ENCODE measurements around the gene CASP1. TPM values are rescaled to one million over a fixed set of nuclear protein-coding genes. Genes with fewer than 3 reads are reported as not detected.
"Not testable (repeated sequence)": the region's sequence is repeated elsewhere in the genome, so short reads cannot be mapped to it uniquely, and the experiment has no call there.

CASP1 gene
- total RNA-seq, 2 donors from 2014 or later: 9.1 to 10.1 TPM

DNA sequence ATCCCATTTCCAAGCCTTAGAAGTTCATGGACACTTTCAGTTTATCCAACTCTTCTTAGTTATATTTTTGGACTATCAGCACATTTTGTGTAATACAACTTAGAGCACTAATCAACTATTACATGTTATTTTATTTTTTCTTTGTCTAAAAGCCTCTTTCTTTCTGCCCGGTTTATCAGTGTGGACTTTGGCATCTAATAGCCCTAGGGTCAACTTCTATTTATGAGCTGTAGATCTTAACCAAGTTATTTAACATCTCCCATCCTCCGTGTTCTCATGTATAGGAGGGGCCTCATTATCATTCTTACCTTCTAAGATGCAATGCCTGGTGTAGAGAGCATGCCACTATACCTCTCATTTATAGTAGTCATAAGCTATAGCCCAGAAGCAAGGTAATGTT is 5.8 kb upstream of the CASP1 start:
- DNase-seq (ENCODE audit: low spot score) (no peak), ATAC-seq (ENCODE audit: insufficient number of reproducible peaks, low FRiP score, low read depth) (no peak)
- peaks cover 5 to 7% of the 10 kb centered on the region in 2 donors for H3K4me1 ChIP-seq (ENCODE audit: control insufficient read depth in 1 of 2, low read depth in 2 of 2)
- H3K9me3 ChIP-seq: no peaks in the 10 kb centered on the region
- H3K27ac ChIP-seq: no peak overlapping the region
- no peak overlapping the region for H3K4me3 ChIP-seq
- TF ChIP-seq, protein P1, sequence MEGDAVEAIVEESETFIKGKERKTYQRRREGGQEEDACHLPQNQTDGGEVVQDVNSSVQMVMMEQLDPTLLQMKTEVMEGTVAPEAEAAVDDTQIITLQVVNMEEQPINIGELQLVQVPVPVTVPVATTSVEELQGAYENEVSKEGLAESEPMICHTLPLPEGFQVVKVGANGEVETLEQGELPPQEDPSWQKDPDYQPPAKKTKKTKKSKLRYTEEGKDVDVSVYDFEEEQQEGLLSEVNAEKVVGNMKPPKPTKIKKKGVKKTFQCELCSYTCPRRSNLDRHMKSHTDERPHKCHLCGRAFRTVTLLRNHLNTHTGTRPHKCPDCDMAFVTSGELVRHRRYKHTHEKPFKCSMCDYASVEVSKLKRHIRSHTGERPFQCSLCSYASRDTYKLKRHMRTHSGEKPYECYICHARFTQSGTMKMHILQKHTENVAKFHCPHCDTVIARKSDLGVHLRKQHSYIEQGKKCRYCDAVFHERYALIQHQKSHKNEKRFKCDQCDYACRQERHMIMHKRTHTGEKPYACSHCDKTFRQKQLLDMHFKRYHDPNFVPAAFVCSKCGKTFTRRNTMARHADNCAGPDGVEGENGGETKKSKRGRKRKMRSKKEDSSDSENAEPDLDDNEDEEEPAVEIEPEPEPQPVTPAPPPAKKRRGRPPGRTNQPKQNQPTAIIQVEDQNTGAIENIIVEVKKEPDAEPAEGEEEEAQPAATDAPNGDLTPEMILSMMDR (IDR thresholded peaks at IDR 0.05): no peak
- no peaks in the 10 kb centered on the region for H3K27me3 ChIP-seq (replicated peaks; ENCODE audit: insufficient read depth)
- no peaks in the 10 kb centered on the region for H3K36me3 ChIP-seq

DNA sequence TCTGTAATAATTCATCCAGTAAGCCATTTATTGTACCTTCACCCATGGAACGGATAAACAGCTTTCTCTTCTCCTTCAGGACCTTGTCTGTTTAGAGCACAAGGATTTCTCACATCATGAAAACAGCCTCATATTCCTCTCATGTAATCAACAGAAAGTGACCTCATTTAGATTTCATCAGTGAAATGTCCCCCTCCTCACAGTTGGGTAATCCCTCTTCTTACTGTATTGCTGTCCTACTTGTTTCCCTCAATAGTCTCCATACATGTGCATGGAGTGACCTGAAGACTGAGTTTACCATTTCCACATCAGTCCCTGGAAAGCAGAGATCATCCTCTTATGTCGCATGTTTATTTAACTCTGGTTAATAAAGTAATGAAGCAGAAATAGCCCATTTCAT is 556 bp downstream of the CASP1 start:
- not testable (repeated sequence) for DNase-seq (ENCODE audit: low spot score); H3K9me3 ChIP-seq; H3K36me3 ChIP-seq; ATAC-seq (ENCODE audit: insufficient number of reproducible peaks, low FRiP score, low read depth); H3K27me3 ChIP-seq (replicated peaks; ENCODE audit: insufficient read depth)
- Histone ChIP-seq H3K27ac (peak overlapping the region; percentile 2 to 39), H3K4me3 (peak overlapping the region; percentile 65), H3K4me1 (ENCODE audit: control insufficient read depth in 1 of 2, low read depth in 2 of 2) (peaks cover 3 to 13% of the 10 kb centered on the region in 2 donors)

DNA sequence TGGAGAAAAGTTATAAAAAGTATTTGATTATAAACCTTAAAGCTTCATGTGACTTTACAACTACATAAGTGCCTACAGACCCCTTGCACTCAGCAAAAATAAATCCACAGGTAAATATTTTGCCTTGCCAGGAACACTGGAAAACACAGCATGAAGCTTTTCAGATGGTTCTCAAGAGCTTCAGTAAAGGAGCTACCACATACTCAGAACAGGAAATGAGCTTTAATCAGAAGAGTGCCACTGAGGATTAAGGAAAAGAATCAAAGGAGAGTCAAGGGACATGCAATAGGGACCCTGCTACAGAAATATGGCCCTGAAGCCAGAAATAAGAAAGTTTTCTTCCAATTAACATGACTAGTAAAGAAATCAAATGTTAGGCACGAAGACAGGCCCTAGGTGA is 1.2 kb downstream of the CASP1 start:
- ATAC-seq (ENCODE audit: insufficient number of reproducible peaks, low FRiP score, low read depth) (no peak), DNase-seq (ENCODE audit: low spot score) (no peak)
- Histone ChIP-seq H3K9me3 (no peaks in the 10 kb centered on the region), H3K27me3 (replicated peaks; ENCODE audit: insufficient read depth) (no peaks in the 10 kb centered on the region), H3K4me1 (ENCODE audit: control insufficient read depth in 1 of 2, low read depth in 2 of 2) (peaks cover 3 to 13% of the 10 kb centered on the region in 2 donors), H3K27ac (no peak overlapping the region), H3K36me3 (no peaks in the 10 kb centered on the region), H3K4me3 (peak overlapping the region; percentile 65)
- TF ChIP-seq, protein P1 (IDR thresholded peaks at IDR 0.05): no peak

DNA sequence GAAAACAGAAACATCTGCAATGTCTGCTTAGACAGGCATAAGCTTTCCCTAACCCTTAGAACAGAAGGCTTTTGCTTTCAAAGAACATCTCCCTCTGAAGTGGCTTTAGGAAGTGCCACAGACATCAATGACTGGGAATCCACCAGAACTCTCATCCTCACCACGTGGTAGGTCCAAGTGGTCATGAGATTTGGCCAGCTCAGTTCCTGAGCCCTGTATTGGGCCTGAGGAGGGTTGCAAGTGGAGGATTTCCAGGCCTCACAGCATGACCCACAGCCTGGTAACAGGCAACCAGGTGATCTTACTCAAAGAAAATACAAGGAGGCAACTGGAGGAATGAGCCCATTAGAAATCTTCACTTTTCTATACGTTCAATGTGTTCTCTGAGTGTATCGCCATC is 1.6 kb downstream of the CASP1 start:
- Histone ChIP-seq H3K4me3 (peak overlapping the region; percentile 65), H3K27ac (no peak overlapping the region), H3K9me3 (no peaks in the 10 kb centered on the region), H3K27me3 (replicated peaks; ENCODE audit: insufficient read depth) (no peaks in the 10 kb centered on the region), H3K36me3 (no peaks in the 10 kb centered on the region), H3K4me1 (ENCODE audit: control insufficient read depth in 1 of 2, low read depth in 2 of 2) (peaks cover 3 to 13% of the 10 kb centered on the region in 2 donors)
- TF ChIP-seq, protein P1 (IDR thresholded peaks at IDR 0.05): no peak
- ATAC-seq (ENCODE audit: insufficient number of reproducible peaks, low FRiP score, low read depth) (no peak), DNase-seq (ENCODE audit: low spot score) (no peak)

DNA sequence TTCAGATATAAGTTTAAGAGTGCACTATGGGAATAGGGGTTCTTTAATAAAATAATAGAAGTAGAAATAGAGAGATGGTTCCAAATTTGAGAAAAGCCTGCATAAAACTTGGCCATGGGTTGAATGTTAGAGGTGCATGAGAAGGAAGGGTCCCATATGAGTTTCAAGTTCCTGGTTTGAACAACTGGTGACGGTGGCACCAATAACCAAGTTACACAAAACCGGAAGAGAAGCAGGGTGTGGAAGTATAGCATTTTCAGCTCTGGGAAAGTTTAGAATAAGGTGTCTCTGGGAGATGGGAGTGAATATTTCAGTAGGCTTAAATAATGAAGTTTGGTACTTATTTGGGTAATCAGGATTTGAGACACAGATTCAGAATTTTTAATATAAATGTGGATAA is 2.4 kb downstream of the CASP1 start:
- H3K36me3 ChIP-seq: no peaks in the 10 kb centered on the region
- TF ChIP-seq, protein P1 (IDR thresholded peaks at IDR 0.05): no peak
- no peaks in the 10 kb centered on the region for H3K9me3 ChIP-seq
- H3K4me1 ChIP-seq (ENCODE audit: control insufficient read depth in 1 of 2, low read depth in 2 of 2): peaks cover 3 to 13% of the 10 kb centered on the region in 2 donors
- no peaks in the 10 kb centered on the region for H3K27me3 ChIP-seq (replicated peaks; ENCODE audit: insufficient read depth)
- DNase-seq (ENCODE audit: low spot score): no peak
- H3K4me3 ChIP-seq: peak overlapping the region; percentile 10
- no peak for ATAC-seq (ENCODE audit: insufficient number of reproducible peaks, low FRiP score, low read depth)
- H3K27ac ChIP-seq: no peak overlapping the region

DNA sequence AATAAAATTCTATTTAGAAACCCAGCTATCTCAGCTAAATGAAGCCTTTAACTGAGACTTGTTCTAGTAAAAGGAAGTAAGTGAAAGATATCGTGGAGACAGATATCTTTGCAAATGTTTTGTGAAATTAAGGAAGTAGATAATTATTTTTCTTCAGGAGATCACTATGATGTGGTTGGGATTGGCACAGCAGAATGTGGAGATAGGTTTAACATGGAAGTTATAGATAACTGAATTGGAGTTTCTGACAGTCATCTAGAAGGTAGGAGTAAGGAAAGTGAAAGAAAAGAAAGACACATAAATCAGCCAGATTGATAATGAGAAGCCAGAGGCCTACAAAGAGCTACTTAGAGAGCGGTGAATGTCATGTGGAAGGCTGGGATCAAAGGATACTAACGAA is 7.3 kb downstream of the CASP1 start:
- no peaks in the 10 kb centered on the region for H3K9me3 ChIP-seq
- no peaks in the 10 kb centered on the region for H3K27me3 ChIP-seq (replicated peaks; ENCODE audit: insufficient read depth)
- no peak overlapping the region for H3K27ac ChIP-seq
- no peak for DNase-seq (ENCODE audit: low spot score)
- no peaks in the 10 kb centered on the region for H3K4me1 ChIP-seq (ENCODE audit: control insufficient read depth in 1 of 2, low read depth in 2 of 2)
- no peak overlapping the region for H3K4me3 ChIP-seq
- no peaks in the 10 kb centered on the region for H3K36me3 ChIP-seq
- TF ChIP-seq, protein P1 (IDR thresholded peaks at IDR 0.05): no peak
- ATAC-seq (ENCODE audit: insufficient number of reproducible peaks, low FRiP score, low read depth): no peak

Data from thoracic aorta (tissue), 2 donors.